BLaER1 treated with 17β-estradiol and CSF1 and Interleukin-3, amounts not matched to agents 10 nM and 100 nM (cell line): Measurements from ENCODE around the gene ADGRL3.

Source experiments
- H3K27ac ChIP-seq, 11 experiments: shearing (Covaris generic); formaldehyde crosslinking; 2 replicates each; pipeline ENCODE4 v1.8.1; 2022
- H3K27me3 ChIP-seq, 11 experiments: shearing (Covaris generic); formaldehyde crosslinking; 2 replicates each; pipeline ENCODE4 v1.8.1; 2022
- H3K36me3 ChIP-seq, 11 experiments: shearing (Covaris generic); formaldehyde crosslinking; 2 replicates each; pipeline ENCODE4 v1.8.1; 2022
- H3K4me1 ChIP-seq, 10 experiments: shearing (Covaris generic); formaldehyde crosslinking; 2 replicates each; pipeline ENCODE4 v1.8.1; 2022
- H3K4me2 ChIP-seq, 11 experiments: shearing (Covaris generic); formaldehyde crosslinking; 2 replicates each; pipeline ENCODE4 v1.8.1; 2022
- H3K4me3 ChIP-seq, 10 experiments: shearing (Covaris generic); formaldehyde crosslinking; 2 replicates each; pipeline ENCODE4 v1.8.1; 2022
- H3K9ac ChIP-seq, 11 experiments: shearing (Covaris generic); formaldehyde crosslinking; 2 replicates each; pipeline ENCODE4 v1.8.1; 2022
- H3K9me3 ChIP-seq, 11 experiments: shearing (Covaris generic); formaldehyde crosslinking; replicated peaks in 1 of 11; 2 replicates each; pipeline ENCODE4 v1.8.1; 2022
- H4K20me1 ChIP-seq, 11 experiments: shearing (Covaris generic); formaldehyde crosslinking; 2 replicates each; pipeline ENCODE4 v1.8.1; 2022
- Cebpa-rat ChIP-seq, 11 experiments: shearing (Covaris generic); IDR thresholded peaks; 2 replicates each; pipeline ENCODE4 v1.8.1; 2022

ADGRL3 gene

DNA sequence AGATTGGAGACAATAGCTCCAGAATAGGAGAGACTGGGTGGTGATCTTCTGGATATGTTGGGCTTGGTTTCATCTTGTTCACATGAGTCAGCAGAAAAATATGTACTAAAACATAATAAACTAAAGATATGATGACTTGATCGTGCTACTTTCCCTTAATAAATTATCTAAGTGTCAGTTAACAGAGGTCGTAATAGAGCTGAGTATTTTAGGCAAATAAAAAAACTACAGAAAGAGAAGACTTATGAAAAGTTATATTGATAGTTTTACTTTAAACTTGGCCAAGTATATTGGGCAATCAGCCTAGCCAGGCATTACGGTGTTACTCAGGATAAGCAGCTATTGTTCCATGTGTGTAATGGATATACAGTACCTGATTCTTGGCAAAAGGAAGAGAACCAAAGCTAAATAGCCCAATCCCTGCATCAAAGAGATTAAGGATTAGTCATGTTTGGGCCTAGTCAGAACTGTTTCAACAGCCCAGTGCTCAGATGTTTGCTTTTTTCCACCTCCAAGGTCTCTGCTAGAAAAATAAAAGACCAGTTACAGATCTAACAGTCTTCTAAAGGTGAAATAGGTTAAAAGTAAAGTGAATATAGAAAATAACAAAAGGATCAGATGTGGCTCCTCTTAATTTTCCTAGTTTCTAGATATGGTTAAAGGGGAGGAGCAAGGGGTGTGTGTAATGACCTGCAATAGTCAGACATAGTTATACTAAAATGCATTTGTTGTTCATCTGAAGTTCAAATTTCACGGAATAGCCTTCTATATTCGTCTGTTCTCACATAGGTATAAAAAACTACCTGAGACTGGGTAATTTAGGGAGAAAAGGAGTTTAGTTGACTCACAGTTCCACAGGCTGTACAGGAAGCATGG lies 262.6 kb downstream of the ADGRL3 start:
- Histone ChIP-seq H3K9ac (no peak overlapping the region), H3K4me3 (no peak overlapping the region), H3K4me1 (no peaks in the 10 kb centered on the region), H3K36me3 (no peaks in the 10 kb centered on the region), H3K27ac (no peak overlapping the region), H3K4me2 (no peak overlapping the region), H4K20me1 (no peaks in the 10 kb centered on the region; a peak in 1 of 22 replicates), H3K9me3 (no peaks in the 10 kb centered on the region), H3K27me3 (no peaks in the 10 kb centered on the region)
- no peak for TF ChIP-seq Cebpa-rat (IDR thresholded peaks at IDR 0.05)

DNA sequence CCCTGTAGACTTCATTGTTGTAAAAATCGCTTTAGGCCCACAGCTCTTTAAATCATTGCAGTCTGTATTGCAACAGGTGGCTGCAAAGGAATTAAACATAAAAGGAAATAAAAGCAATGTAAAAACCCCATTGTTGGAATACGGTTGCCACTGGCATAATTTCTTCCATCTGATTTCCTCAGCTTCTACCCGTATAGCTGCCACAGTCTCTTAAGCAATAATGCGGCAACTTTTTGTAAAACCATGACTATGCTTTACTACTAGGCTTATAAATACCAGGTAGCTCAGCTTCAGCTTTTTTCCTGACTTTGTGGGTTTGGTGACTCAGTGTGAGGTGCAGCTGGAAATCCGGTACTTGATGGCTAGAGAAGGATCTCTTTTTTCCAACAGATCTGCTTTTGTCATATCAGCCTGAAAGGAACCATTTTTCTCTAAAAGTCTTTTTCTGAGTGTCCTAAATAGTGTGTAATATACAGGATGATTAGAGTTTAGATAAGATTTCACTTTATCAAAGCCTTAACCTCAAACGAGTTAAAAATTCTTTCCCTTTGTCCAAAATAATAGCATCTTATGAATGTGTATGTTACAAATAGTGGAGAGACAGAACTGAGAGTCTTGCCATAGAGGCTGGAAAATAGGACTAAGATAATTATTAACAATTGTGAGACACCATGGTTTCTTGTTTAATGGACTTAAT lies 268.0 kb downstream of the ADGRL3 start:
- H4K20me1 ChIP-seq = no peaks in the 10 kb centered on the region; a peak in 1 of 22 replicates
- no peaks in the 10 kb centered on the region for H3K9me3 ChIP-seq
- H3K36me3 ChIP-seq = no peaks in the 10 kb centered on the region
- no peak overlapping the region for H3K4me3 ChIP-seq
- no peak overlapping the region for H3K4me2 ChIP-seq
- H3K9ac ChIP-seq = no peak overlapping the region
- TF ChIP-seq Cebpa-rat (IDR thresholded peaks at IDR 0.05) = no peak
- H3K4me1 ChIP-seq = no peaks in the 10 kb centered on the region
- no peaks in the 10 kb centered on the region for H3K27me3 ChIP-seq
- H3K27ac ChIP-seq = no peak overlapping the region

DNA sequence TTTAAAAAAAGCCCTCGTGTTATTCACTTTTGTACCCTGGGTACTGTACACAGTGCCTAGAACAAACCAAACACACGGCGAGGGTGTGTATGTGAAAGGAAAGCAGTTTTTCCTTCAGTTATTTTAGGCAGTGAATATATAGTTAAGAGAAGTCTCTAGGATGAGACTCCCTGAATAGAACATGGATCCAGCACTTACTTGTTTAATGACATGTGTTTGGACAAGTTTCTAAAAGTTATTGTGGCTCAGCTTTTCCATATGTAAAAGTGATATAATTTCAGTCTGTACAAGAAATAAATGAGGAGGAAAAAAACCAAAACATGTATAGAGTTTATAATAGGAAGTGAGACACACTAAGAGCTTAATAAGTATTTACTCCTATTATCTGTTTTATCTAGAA lies 273.2 kb downstream of the ADGRL3 start:
- Histone ChIP-seq H3K27ac (no peak overlapping the region), H3K36me3 (no peaks in the 10 kb centered on the region), H3K4me2 (no peak overlapping the region), H3K9me3 (no peaks in the 10 kb centered on the region), H4K20me1 (no peaks in the 10 kb centered on the region), H3K4me3 (no peak overlapping the region), H3K27me3 (no peaks in the 10 kb centered on the region), H3K4me1 (no peaks in the 10 kb centered on the region), H3K9ac (no peak overlapping the region)
- TF ChIP-seq Cebpa-rat (IDR thresholded peaks at IDR 0.05) = no peak

DNA sequence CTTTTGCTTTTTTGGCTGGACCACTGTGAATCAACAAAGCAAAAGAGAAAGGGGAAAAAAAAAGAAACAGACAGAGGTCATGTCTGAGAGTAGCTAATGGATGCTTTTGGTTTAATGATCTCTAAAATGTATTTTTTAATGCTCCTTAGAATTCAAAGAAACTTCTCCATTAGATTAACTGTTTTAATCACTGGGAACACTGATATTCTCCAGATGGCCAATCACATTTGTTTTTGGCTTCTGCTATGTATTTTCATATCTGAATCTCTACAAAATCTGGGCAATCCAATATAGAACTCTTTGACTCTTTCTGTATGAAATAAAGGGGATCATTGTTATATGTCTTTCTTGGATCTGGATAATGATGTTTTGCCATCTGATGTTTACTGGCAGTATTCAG lies 278.2 kb downstream of the ADGRL3 start:
- TF ChIP-seq Cebpa-rat (IDR thresholded peaks at IDR 0.05) = no peak
- Histone ChIP-seq H3K4me3 (no peak overlapping the region), H3K9me3 (no peaks in the 10 kb centered on the region), H3K27ac (no peak overlapping the region), H3K27me3 (no peaks in the 10 kb centered on the region), H3K9ac (no peak overlapping the region), H3K36me3 (no peaks in the 10 kb centered on the region), H3K4me1 (no peaks in the 10 kb centered on the region), H4K20me1 (no peaks in the 10 kb centered on the region), H3K4me2 (no peak overlapping the region)

DNA sequence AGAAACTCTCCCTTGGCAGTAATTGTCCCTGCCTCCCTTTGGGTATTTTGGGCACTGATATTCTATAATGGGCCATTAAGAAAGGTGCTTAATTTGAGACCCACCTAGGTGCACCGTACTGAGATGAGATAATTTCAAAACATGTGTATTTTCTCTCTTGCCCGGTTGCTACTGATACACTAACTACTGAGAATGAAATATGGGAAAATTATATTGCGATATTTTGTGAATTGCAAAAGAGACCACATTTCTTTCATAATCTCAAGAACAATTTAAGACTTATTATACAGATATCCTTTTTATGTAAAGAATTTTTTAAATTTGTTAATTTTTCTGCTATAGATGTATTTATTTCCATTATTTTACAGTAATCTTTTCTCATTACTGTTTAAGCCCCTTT lies 284.9 kb downstream of the ADGRL3 start:
- Histone ChIP-seq H3K27ac (no peak overlapping the region), H3K4me2 (no peak overlapping the region), H3K4me3 (no peak overlapping the region), H3K4me1 (no peaks in the 10 kb centered on the region), H3K9ac (no peak overlapping the region), H3K27me3 (no peaks in the 10 kb centered on the region), H3K9me3 (no peaks in the 10 kb centered on the region), H3K36me3 (no peaks in the 10 kb centered on the region), H4K20me1 (no peaks in the 10 kb centered on the region)
- TF ChIP-seq Cebpa-rat (IDR thresholded peaks at IDR 0.05) = no peak

DNA sequence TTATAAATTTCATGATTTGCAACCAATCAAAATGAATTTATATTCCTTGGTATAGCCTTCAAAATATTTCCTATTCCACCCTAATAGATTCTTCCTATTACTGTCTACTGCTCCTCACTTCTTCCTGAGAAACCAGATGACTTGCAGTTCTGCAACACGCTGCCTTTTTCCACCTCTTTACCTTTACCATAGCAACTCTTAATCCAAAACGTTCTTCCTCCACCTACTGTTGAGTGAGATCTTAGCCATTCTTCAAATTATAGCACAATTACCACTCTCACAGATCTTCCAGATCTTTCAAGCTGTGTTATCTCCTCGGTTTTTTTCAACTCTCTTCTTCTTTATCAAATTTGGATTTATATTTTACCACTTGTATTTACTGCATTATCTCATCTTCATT lies 289.8 kb downstream of the ADGRL3 start:
- Histone ChIP-seq H3K36me3 (no peaks in the 10 kb centered on the region), H3K27ac (no peak overlapping the region), H4K20me1 (no peaks in the 10 kb centered on the region), H3K9ac (no peak overlapping the region), H3K4me2 (no peak overlapping the region), H3K27me3 (no peaks in the 10 kb centered on the region), H3K4me3 (no peak overlapping the region), H3K4me1 (no peaks in the 10 kb centered on the region), H3K9me3 (no peaks in the 10 kb centered on the region)
- TF ChIP-seq Cebpa-rat (IDR thresholded peaks at IDR 0.05) = no peak

DNA sequence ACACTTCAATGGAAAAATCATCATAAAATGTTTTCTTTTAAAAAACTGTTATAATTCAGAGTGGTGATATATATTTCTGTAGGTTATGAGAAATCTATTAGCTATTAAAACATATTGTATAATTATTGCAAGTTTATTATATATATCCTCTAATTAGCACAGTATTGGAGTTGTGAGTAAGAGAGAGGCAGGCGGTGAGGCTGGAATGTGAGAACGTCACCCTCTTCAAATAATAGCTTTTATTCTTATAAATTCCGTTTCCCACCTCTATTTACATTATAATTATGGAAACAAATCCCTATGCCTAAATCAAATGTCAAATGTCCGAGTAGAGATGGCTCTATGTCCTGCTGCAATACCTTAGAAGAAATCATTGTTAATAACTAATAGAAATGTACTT lies 292.9 kb downstream of the ADGRL3 start:
- Histone ChIP-seq H3K36me3 (no peaks in the 10 kb centered on the region), H3K9ac (no peak overlapping the region)

DNA sequence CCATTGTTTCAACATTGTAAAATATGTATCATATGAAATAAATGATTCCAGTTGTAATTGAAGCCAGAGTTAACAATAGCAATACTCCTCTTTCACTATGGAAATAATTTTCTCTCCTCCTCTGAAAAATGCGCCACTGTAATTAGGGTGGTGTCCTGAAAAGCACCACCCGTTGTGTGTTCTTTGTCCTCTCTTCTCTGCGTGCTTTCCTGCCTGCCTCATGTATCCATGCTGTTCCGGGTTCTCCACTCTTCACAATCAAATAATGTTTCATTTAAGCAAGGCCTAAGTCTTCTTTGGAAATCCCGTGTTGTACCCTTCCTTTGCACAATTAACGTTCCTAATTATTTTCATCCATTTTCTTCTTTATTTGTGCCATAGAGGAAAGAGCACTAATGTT lies 293.3 kb downstream of the ADGRL3 start:
- no peaks in the 10 kb centered on the region for H3K9me3 ChIP-seq
- no peak for TF ChIP-seq Cebpa-rat (IDR thresholded peaks at IDR 0.05)
- H3K4me1 ChIP-seq = no peaks in the 10 kb centered on the region
- no peak overlapping the region for H3K4me2 ChIP-seq
- H3K4me3 ChIP-seq = no peak overlapping the region
- H3K27ac ChIP-seq = no peak overlapping the region
- H3K27me3 ChIP-seq = no peaks in the 10 kb centered on the region
- H4K20me1 ChIP-seq = no peaks in the 10 kb centered on the region
- no peaks in the 10 kb centered on the region for H3K36me3 ChIP-seq
- no peak overlapping the region for H3K9ac ChIP-seq

More for the DNA sequence above, 292.9 kb downstream of the ADGRL3 start:
- Histone ChIP-seq H3K4me1 (no peaks in the 10 kb centered on the region), H4K20me1 (no peaks in the 10 kb centered on the region), H3K9me3 (no peaks in the 10 kb centered on the region), H3K27ac (no peak overlapping the region), H3K27me3 (no peaks in the 10 kb centered on the region), H3K4me2 (no peak overlapping the region), H3K4me3 (no peak overlapping the region)
- no peak for TF ChIP-seq Cebpa-rat (IDR thresholded peaks at IDR 0.05)

DNA sequence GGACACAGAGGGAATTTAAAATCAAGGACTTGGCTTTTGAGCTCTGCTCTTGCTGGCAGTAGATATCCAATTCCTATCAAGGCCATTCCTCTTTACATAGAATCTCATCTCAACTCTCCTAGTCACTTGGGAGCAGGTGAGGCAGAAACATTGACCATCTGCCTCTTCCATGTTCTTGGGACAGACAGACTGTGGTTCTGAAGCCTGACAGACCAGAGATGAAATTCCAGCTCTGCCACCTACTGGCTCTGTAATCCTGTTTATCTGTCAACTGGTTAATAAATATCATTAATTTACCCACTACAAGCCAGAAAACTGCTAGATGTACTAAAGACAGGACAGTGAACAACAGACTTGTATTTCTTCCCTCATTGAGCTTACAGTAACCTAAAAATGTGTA lies 300.8 kb downstream of the ADGRL3 start:
- Histone ChIP-seq H3K27ac (no peak overlapping the region), H3K27me3 (no peaks in the 10 kb centered on the region), H3K36me3 (no peaks in the 10 kb centered on the region), H3K4me1 (no peaks in the 10 kb centered on the region), H4K20me1 (no peaks in the 10 kb centered on the region), H3K4me3 (no peak overlapping the region), H3K4me2 (no peak overlapping the region), H3K9ac (no peak overlapping the region), H3K9me3 (no peaks in the 10 kb centered on the region)
- TF ChIP-seq Cebpa-rat (IDR thresholded peaks at IDR 0.05) = no peak

DNA sequence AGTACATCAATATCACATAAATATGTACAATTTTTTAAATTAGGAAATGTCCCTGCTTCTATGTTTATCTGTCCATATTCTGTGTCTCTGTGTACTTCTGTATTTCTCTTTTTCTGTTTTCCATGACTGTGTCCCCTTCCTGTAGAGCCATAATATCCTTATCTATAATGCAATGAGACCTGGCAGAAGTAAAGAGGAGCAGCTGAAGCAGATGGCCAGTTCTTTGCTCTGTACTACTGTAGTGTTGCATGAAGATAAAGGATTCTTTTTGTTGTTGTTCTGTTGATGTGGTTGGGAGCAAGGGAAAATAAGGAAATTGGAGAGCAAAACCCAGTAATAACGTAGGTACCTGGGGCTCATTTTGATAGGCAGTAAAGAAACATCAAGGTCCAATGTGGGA lies 301.7 kb downstream of the ADGRL3 start:
- H3K4me2 ChIP-seq = no peak overlapping the region
- H3K27me3 ChIP-seq = no peaks in the 10 kb centered on the region
- H3K36me3 ChIP-seq = no peaks in the 10 kb centered on the region
- H3K9ac ChIP-seq = no peak overlapping the region
- no peaks in the 10 kb centered on the region for H4K20me1 ChIP-seq
- H3K4me1 ChIP-seq = no peaks in the 10 kb centered on the region
- H3K9me3 ChIP-seq = no peaks in the 10 kb centered on the region
- H3K27ac ChIP-seq = no peak overlapping the region
- no peak overlapping the region for H3K4me3 ChIP-seq
- no peak for TF ChIP-seq Cebpa-rat (IDR thresholded peaks at IDR 0.05)
